CD4-positive, alpha-beta T cell treated with Interferon alpha-2 for 1 hour (primary cell): Measurements from ENCODE around the gene COL27A1.

Source experiments
- DNase-seq, 2 donors: peaks; one replicate each; pipeline ENCODE4 v3.0.0-alpha.2; 2020 to 2022

COL27A1 gene

DNA sequence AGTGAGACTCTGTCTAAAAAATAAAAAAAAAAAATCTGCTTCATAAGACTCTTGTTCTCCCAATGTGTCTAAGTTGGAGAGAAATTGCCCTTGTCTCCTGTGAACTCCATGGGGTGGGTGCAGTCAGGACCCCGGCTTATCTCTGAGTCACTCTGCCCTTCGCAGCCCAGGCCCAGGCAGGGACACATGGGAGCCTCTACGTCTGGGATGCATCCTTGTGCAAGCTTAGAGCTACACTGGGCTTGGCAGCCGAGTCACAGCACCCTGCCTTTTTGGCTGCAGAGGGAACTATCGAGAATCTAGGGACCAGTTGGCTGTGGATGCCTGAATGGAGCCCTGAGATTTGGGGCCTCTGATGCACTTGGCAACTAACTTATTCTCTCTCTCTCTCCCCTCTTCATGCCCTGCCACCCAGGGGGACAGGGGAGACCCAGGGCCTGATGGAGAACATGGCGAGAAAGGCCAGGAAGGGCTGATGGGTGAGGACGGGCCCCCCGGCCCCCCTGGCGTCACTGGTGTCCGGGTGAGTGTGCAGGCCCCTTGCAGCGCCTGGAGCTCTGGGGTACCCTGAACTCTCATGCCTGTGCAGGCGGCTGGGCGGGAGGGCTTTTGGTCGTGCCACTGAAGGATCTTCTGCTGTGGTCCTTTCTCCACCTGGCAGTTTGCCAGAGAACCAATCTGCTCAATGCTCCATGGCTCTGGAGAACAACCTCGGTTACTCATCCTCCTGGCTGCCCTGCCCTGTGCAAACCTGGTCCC, 120.1 kb downstream of the COL27A1 start:
- DNase-seq = no peak

DNA sequence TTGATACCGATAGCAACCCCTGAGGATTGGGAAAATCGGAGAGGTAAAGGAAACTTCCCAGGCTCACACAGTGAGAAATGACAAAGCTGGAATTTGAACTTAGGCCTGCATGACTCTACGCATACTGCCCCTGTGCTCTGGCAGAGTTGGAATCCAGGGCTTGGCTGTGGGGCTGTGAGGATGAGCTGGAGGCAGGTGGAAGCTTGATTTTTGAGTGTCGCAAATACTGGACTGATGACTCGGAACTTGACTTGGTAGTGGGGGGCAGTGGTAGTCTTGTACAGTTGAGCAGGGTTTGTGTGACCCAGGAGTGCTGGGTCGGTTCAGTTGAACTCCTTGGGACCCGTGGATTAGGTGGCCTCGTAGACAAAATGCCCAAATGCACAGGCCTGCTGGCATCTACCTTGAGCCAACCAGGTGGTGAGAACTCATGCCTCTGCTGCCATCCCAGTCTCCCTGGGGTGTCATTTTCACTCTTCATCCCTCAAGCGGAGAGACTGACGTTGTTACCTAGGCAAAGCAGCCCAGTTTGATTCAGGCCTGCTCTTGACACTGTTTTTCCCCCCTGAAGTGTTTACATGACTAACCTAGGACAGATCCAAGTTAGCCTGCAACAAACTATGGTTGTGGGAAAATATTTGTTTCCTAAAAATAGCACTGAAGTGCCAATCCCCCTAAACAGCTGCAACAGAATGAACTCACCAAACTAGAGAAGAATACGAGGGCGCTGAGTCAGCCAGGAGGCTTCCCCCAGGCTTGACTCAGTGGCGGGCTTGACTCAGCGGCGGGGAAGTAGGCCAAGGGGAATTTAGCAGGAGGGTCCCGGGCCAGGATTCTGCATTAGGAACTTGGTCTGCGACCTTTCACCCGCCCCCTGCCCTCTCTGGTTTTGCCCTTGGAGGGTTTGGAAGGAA, 121.8 kb downstream of the COL27A1 start:
- DNase-seq = no peak

DNA sequence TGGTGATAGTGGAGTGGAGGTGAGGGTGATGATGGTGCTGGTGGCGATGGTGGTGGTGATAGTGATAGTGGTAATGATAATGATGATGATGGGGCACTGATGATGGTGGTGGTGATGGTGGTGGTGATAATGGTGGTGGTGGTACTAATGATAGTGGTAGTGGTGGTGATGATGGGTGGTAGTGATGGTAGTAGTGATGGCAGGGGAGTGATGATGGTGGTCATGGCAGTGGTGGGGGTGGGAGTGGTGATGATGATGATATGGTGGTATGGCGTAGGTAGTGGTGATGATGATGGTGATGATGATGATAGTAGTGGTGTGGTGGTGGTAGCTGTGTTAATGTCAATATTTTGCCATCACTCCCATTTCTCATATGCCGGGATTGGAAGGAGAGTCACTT, 123.0 kb downstream of the COL27A1 start:
- no peak for DNase-seq

DNA sequence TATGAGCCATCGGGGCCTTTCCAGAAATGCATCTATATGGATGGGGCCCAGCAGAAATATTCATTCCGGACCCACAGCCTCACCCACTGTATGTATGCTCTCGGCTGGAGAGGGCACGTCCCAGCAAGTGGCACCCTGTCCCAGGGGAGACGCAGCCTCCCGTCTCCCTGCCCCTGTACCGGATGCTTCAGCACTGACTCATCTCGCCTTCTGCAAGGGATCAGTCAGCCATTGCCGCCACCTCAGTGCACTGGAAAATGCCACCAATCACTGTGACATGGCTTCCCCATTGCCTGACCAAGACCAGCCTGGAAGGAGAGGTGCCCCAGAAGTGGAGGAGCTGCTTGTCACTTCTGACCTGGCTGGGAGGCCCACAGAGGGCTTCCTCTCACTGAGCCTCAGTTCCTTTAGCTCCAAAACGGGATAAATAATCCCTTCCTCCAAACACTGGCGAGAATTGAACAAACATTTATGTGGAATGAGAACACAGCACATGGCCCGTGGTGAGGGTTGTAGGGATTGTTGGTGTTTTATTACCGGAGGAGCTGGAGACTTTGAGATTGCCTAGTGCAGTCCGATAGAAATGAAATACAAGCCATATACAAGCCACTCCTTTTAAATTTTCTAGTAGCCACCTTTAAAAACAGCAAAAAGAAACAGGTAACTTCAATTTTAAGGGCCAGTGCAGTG, 123.7 kb downstream of the COL27A1 start:
- no peak for DNase-seq

DNA sequence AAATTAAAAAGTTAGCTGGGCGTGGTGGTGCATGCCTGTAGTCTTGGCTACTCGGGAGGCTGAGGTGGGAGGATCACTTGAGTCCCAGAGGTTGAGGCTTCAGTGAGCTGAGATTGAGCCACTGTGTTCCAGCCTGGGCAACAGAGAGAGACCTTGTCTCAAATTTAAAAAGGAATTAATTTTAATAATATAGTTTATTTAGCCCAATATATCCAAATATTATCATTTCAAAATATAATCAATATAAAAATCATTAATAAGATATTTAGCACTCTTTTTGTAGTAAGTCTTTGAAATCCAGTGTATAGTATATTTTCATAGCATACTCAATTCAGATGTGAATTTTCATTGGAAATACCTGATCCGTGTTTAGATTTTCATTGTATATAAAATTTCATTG, 124.4 kb downstream of the COL27A1 start:
- no peak for DNase-seq

DNA sequence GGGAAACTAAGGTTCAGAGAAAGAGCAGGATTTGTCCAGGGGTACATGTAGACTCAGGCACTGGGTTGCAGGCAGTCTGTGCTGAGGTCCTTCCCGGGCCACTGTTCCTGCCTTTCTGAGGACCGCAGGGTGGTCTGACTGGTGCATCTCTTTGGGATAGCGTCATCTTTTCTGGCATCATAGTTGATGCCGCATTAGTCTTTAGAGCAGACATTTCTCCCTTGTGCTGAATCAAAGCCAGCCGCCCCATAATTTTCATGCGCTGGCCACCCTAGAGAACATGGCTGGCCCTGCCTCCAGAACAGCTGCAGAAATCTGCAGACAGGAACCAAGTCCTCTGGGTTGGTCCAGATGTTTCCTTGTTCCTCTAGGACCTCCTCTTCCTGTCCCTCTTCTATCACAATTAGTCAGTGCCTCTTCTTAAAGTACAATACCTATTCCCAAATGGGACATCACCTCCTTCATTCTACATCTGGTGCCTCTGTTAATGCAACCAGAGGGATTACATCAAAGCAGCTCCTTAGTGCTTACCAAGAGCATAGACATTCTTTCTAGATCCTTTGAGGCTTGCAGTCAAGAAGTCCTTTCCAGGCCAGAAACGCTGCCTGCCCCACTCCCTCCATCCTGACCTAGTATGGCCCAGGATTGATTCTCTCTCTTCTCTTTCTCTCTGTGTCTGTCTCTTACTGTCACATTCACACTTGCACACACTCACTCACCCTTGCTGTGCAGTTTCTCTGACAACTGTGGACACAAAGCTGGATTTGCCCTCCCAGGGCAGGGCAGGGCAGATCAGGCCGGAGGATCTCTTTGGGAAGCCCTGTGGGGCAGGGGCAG, 125.5 kb downstream of the COL27A1 start:
- DNase-seq = no peak

DNA sequence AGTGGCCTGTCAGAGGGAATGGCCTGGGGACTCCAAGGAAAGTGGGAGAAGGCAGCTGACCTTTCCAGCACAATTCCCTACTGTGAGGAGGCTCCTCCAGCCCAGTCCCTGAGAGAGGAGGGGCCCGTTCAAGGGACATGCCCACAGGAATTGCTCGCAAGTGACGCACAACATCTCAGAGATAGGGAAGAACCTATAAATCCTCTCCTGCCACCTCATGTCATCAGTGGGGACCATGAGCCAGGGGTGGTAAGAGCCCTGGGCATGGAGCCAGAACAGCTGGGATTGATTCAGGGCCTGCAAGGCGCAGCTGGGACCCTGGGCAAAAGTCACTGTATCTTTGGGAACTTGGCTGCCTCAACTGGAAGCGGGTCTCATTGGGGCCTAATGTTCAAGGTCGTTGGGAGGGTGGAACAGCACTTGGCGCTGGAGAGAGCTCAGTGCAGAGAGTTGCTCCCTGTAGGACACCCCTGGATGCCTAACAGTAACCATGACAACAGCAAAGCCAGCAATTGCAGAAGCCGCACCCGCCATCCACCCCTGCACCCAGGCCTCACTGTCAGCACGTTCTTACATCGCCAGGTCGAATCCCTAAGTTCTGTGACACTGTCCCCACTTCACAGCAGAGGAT, 126.3 kb downstream of the COL27A1 start:
- DNase-seq = no peak

DNA sequence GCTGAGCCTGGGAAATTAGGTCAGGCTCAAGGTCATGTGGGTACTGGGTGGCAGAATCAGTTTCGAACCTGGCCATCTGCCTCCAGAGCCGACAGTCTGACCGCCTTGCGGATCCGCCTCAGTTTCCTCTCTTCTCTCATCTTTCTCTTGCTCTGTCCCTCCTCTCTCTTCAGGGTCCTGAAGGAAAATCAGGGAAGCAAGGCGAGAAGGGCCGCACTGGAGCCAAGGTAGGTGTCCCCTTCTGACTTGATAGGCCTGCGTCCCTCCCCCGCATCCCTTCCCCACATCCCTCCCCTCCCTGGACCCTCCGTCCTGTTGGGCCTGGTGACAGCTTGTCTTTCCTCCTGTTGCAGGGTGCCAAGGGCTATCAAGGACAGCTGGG, 126.8 kb downstream of the COL27A1 start:
- DNase-seq = no peak

DNA sequence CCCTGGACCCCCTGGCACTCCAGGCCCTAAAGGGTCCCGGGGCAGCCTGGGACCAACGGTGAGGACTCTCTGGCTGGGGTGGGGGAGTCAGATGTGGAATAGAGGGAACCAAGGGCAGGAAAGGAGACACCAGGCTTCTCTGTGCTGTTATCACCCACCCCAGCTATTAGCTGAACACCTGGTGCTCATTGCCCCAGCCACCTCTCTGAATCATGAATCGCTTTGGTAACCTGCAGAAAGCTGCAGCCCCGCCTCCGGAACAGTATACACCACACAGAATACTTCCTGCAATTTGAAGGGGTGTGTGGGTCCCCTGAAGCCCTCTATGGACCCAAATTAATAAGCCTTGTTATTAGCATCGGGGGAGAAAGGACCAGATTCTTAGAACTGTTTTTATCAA, 127.2 kb downstream of the COL27A1 start:
- DNase-seq = no peak

DNA sequence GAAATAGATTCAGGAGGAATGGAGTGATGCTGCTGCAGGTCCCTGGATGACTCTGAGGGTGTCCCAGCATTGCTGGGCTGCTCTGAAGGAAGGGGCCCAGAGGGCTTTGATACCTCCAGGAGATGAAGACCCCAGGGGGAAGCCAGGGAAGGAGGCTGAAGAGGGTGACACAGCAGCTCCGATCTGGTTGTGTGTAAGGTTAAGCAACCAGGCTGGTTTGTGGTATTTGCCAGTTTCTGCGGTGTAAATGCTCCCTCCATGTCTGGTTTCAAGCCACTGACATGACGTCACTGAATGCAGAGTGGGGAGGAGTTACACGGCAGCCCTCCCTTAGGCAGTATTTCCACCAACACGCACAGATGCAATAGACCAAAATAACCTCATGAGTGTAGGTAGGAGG, 127.6 kb downstream of the COL27A1 start:
- peak in 1 of 2 donors; percentile 5 for DNase-seq

DNA sequence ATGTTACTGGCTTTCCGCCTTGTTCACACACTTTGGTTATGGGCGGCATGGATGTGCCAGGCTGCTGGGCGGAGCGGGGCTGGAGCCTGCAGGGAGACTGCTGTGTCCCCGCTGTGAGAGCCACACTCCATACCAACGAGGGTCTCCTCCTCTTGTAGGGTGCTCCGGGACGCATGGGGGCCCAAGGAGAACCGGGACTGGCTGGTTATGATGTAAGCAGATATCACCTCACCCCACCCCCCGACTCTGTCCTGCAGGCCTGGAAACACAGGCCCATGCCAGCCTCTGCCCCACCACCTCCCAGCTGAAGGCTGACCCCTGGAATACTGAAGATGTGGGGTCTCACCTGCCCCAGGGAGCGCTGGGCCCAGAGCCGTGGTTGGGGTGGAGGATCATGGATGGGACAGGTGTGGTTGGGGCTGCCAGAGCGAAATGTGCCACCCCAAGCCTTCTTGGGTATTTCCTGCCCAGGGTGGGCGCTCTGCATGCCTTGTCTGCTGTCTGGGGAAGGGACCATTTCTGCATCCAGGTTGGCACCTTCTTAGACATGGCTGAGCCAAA, 128.3 kb downstream of the COL27A1 start:
- no peak for DNase-seq

DNA sequence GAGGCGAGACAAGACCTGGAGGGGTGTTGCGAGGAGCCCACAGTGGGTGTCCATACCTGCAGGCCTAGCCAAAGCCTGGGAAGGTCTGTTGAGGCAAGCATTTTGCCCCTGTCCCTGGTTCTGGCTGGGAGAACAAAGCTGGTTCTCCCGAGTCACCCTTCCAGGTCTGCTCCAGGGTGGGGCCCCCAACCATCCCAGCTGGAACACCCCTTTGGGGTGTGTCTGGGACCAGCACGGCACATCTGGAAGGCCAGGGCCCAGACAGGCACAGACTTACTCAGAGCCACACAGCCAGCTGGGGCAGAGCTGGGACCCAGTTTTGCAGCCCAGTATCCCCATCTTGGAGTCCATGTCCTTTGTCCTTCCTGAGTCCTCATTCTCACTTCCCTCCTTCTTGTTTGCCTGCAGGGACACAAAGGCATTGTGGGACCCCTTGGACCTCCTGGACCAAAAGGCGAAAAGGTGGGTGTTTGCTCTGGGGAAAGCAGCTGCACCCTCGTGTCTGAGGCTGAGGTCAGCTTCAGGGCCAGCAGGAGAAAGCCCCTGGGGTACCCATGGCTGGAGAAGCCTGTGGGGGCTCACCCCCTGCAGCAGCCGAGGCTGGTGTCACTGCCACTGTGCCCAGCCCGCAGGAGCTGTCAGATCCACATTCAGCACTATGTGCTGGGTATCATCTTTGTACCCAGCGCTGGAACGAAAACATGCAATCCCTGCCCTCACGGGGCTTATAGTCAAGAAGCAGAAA, 129.2 kb downstream of the COL27A1 start:
- DNase-seq = no peak

DNA sequence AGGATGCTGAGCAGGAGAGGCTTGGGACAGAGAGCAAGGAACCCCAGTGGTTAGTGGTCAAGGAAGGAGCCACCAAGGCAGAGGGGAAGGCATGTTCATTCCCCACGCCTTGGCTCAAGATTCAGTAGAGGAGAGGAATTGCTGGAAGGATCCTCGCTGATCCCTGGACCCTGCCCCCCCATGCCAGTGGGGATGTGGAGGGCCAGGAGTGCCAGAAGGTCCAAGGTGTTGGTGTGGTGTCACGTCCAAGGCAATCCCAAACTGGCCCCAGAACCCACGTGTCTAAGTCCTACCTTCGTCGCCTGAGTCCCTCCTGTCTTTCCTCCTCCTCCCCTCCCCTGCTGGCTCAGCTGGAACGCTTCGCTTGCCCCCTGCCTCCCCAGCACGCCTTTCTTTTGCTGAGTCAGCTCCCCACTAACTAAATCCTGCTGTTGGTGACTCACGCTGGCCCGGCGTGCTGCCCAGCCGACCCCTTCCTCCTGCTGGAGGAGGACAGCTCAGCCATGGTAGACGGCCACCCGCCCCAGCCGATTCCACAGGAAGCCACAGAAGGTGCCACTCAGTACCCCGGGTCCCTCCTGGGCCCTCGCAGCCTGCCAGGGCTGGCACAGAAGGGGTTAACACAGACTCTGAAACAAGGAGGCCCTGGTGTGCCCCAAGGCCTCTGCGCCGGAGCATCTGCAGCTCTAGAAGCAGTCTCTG, 130.0 kb downstream of the COL27A1 start:
- DNase-seq = no peak

DNA sequence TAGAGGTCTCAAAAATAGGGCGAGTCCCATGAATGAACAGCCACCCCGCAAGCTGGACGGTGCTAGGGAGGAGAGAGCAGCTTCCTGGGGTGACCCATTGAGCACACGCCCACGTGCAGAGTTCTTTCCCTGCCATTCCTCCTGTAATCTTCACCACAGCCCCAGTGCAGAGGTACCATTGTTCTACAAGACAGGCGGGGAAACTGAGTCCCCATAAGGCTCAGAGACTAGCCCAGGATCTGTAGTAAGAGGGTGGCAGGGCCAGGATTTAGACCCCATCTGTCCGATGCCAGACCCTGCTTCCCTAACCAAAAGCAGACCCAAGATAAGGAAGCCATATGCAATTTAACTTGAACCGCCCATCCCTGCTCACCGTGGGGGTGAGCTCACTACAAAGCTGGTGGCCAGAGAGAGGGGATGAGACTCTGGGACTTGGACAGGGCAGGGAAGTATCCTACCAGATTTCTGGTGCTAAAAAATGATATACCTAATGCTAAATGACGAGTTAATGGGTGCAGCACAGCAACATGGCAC, 130.9 kb downstream of the COL27A1 start:
- DNase-seq = no peak

DNA sequence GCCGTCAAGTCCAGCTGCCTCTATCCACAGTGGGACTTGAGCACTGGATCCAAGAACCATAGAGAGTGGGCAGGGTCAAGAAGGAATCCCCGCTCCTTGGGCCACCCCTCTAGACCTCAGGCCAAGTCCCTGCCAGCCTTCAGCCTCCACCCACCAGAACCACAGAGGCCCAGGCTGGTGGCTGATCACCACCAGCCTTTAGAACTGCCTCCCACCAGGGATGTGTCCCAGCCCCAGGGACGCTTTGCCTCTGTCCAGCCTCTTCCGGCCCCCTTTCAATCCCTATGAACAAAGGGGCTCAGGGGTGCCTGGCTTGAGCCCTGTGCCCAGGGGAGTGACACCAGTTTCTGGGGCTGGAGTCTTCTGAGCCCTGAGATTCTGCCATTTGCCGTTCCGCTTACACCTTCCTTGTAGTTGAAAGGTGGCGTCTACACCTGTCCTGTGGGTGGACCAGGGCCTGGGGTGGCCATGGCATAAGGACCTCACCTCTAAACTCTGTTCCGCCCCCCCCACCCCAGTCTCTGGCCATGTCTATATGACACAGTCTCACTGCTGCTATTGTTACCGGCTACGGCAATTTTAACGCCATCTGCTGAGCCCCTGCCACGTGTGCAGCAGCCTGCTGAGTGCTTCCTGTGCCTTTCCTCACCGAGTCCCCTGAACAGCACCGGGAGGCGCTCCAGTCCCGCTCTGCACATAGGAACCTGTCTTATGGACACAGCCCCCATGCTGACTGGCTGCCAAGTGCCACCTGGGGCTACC, 131.8 kb downstream of the COL27A1 start:
- no peak for DNase-seq

DNA sequence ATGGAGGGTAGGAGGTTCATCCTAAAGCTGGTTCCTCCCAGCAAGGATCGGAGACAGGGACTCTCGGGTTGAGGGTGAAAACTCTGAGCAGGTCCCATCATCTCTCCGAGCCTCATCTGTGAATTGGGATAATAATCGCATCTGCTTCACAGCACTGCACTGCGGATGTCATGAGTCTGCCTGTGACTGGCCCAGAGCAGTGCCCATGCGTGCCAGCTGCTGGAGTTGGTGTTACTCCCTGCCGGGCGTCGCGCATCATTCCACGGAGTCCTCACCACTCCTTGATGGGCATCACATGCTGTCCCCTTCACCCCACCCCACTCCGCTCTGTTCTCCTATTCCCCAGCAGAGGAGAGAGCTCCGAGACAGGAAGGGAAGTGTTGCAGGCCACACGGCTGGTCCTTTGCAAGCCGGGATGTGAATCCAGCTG, 132.4 kb downstream of the COL27A1 start:
- DNase-seq = no peak

DNA sequence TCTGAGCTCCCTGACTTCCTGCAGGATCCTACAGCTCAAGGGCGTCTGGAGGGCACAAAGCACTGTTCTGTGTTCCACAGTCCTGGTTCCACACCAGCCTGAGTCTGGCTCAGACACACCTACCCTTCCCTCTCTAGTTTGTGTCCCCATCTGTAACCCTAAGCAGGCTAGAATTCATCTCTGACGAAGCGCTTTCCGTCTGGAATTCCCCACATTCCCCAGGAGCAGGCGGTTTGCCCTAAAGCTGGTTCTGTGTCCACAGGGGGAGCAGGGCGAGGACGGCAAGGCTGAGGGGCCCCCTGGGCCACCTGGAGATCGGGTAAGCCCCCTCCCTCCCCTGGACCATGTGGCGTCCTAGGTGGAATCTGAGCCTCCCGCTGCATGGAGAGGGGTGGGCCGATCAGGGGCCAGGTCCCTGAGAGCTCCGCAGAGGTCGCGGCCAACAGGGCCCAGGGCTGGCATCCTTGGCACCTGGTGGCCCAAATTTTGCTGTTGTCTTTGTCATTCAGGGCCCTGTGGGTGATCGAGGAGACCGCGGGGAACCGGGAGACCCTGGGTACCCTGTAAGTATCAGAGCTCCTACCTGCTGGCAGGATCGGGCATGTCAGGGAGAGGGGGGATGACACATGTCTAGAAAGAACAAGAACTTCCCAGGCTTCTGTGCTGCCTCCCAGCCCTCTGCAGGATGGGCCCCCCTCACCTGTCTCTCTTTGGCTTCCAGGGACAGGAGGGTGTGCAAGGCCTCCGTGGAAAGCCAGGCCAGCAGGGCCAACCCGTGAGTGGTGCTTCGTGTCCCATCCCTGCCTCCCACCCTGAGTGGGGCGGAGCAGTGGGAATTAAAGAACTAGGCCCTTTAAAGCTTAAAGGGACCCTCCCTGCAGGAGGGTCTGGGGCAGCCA, 133.1 kb downstream of the COL27A1 start:
- no peak for DNase-seq

DNA sequence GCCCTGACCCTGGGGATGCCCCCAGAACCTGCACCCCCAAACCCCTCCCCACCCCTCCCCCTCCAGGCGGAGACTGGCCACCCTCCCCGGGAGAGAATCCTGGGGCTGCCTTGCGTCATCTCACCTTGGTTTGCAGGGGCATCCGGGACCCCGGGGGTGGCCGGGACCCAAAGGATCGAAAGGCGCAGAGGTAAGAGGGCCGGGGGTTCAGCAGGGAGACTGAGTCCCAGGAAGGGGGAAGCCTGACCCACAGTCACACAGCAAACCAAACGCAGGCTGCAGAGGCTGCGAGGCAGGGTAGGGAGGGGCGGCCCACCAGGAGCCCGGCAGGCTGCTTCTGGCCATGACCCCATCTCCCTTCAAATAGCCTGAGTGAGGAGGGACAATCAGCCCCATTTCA, 133.8 kb downstream of the COL27A1 start:
- no peak for DNase-seq
